Vagina (tissue), 2 donors: ENCODE data around the gene MTCL1. TPM values are rescaled to one million over a fixed set of nuclear protein-coding genes. Genes with fewer than 3 reads are reported as not detected.

Experiments used
- DNase-seq, 2 donors: peaks; one replicate each; pipeline ENCODE4 v3.0.0-alpha.2; 2017; ENCODE audit errors: extremely low spot score in 2 of 2
- H3K27ac ChIP-seq: fragments of 200-600 bp; sonication (generic); one replicate; pipeline ENCODE4 v1.5.1; 2019
- H3K27me3 ChIP-seq: fragments of 200-600 bp; sonication (generic); one replicate; pipeline ENCODE4 v1.5.1; 2019
- H3K36me3 ChIP-seq, 2 donors: fragments of 200-600 bp; sonication (generic); one replicate each; pipeline ENCODE4 v1.5.1; 2017 to 2019
- H3K4me1 ChIP-seq: fragments of 200-600 bp; sonication (generic); one replicate; pipeline ENCODE4 v1.5.1; 2019
- H3K4me3 ChIP-seq, 2 donors: fragments of 200-600 bp; sonication (generic); 1 replicate in 1 of 2; 2 replicates in 1 of 2; pipeline ENCODE4 v1.5.1; 2016 to 2019
- H3K9me3 ChIP-seq: fragments of 200-600 bp; sonication (generic); one replicate; pipeline ENCODE4 v1.5.1; 2019
- POLR2A ChIP-seq, 2 donors: fragments of 450-650 bp; IDR thresholded peaks; one replicate each; pipeline ENCODE4 v1.6.1; 2017; ENCODE audit warnings: antibody characterized with exemption in 2 of 2, mild to moderate bottlenecking in 2 of 2, moderate library complexity in 2 of 2
- POLR2AphosphoS5 ChIP-seq, 2 donors: sonication (generic); formaldehyde crosslinking; IDR thresholded peaks; one replicate each; pipeline ENCODE4 v1.9.0; 2017; ENCODE audit warnings: antibody characterized with exemption in 2 of 2, mild to moderate bottlenecking in 2 of 2, low read depth in 1 of 2; ENCODE audit not compliant: insufficient read depth in 1 of 2
- intact Hi-C: fragments of 100-400 bp; cut with DNase I; formaldehyde crosslinking; loops from one replicate; pipeline ENCODE4 v1.15.1; 2023
- total RNA-seq: library from RNA; depleted of rRNA; stranded (reverse); fragments of >200 nt; gene quantifications from one replicate; pipeline ENCODE4 v1.2.3, GENCODE V29; 2016
- TF ChIP-seq, protein P1 (sequence below), 3 experiments: fragments of 450-650 bp in 2 of 3; fragments of 200-600 bp in 1 of 3; sonication (generic) in 1 of 3; IDR thresholded peaks; one replicate each; pipeline ENCODE4 v1.5.1; 2017 to 2019; ENCODE audit warnings: antibody characterized with exemption in 3 of 3, mild to moderate bottlenecking in 2 of 3, moderate library complexity in 2 of 3

The MTCL1 gene
- total RNA-seq, 1 donor from 2014 or later, result 23.6 TPM

DNA sequence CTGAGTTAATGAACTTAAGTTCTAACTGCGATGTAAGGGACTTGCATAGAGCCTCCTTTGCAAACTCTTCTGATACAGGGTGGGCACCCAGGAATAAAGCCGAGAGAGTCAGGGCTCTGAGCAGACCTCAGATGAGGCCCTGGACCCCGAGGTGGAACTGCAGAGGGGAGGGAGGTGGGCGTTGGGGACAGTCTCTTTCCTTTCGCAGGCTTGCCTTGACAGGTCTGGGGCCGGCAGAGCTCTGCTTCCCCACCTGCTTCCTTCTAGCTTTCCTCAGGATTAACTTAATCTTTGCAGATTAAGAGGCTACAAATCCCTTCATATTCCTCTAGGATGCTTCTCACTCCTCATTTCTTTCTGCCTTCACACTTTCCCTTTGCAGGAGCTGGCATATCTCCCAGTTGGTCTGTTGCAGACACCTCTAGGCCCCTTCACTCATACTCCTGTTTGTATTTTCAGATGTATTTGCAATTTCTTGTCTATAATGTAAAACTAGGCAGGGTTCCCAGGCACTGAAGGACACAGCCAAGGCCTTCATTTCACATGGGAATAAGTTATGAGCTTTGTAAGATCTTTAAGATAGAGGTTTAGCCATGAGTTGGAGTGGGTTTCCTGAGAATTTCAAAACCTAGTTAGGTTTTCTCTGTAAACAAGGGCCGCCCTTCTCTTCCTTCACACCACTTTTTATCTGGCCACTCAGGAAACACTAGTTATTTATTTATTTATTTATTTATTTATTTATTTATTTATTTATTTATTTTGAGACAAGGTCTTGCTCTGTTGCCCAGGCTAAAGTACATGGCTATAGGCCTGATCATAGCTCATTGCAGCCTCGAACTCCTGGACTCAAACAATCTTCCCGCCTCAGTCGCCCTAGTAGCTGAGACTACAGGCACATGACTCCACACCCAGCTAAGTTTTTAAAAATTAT is 70.9 kb downstream of the MTCL1 start:
- DNase-seq, result peak in 1 of 2 donors; percentile 40

DNA sequence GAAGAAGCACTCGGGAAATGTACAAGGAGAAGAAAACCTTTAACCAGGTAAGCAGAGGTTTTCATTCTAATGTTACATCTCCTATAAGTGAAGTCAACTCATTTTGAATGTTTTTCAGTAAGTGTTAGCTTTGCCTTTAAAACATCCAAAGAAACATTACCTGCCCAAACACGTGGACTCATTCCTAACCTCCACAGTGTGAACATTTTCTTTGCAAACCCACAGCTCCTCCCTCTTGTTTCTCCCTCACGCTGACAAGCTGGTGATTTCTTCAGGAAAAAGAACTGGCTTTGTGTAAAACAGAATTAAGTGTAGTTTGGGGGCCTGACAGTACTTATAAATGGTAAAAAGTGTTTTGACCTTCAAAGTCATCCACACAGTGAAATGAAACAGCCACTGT is 72.5 kb downstream of the MTCL1 start:
- Histone ChIP-seq H3K27ac (no peak overlapping the region), H3K27me3 (no peaks in the 10 kb centered on the region), H3K4me1 (peaks cover 5% of the 10 kb centered on the region), H3K4me3 (no peak overlapping the region), H3K36me3 (no peaks in the 10 kb centered on the region), H3K9me3 (no peaks in the 10 kb centered on the region)
- no peak for DNase-seq
- no peak for TF ChIP-seq POLR2A (IDR thresholded peaks at IDR 0.05)
- TF ChIP-seq, protein P1, sequence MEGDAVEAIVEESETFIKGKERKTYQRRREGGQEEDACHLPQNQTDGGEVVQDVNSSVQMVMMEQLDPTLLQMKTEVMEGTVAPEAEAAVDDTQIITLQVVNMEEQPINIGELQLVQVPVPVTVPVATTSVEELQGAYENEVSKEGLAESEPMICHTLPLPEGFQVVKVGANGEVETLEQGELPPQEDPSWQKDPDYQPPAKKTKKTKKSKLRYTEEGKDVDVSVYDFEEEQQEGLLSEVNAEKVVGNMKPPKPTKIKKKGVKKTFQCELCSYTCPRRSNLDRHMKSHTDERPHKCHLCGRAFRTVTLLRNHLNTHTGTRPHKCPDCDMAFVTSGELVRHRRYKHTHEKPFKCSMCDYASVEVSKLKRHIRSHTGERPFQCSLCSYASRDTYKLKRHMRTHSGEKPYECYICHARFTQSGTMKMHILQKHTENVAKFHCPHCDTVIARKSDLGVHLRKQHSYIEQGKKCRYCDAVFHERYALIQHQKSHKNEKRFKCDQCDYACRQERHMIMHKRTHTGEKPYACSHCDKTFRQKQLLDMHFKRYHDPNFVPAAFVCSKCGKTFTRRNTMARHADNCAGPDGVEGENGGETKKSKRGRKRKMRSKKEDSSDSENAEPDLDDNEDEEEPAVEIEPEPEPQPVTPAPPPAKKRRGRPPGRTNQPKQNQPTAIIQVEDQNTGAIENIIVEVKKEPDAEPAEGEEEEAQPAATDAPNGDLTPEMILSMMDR (IDR thresholded peaks at IDR 0.05), result no peak
- TF ChIP-seq POLR2AphosphoS5 (IDR thresholded peaks at IDR 0.05; ENCODE audit: insufficient read depth in 1 of 2, low read depth in 1 of 2), result no peak
- intact Hi-C loops, result no loop called here

More for the DNA sequence above, 70.9 kb downstream of the MTCL1 start:
- intact Hi-C loops, result no loop called here
- H3K9me3 ChIP-seq, result no peaks in the 10 kb centered on the region
- H3K27me3 ChIP-seq, result no peaks in the 10 kb centered on the region
- H3K36me3 ChIP-seq, result no peaks in the 10 kb centered on the region
- H3K4me1 ChIP-seq, result peaks cover 5% of the 10 kb centered on the region
- TF ChIP-seq POLR2AphosphoS5 (IDR thresholded peaks at IDR 0.05; ENCODE audit: insufficient read depth in 1 of 2, low read depth in 1 of 2), result no peak
- TF ChIP-seq, protein P1 (IDR thresholded peaks at IDR 0.05), result no peak
- TF ChIP-seq POLR2A (IDR thresholded peaks at IDR 0.05), result no peak
- H3K4me3 ChIP-seq, result no peak overlapping the region
- H3K27ac ChIP-seq, result no peak overlapping the region

DNA sequence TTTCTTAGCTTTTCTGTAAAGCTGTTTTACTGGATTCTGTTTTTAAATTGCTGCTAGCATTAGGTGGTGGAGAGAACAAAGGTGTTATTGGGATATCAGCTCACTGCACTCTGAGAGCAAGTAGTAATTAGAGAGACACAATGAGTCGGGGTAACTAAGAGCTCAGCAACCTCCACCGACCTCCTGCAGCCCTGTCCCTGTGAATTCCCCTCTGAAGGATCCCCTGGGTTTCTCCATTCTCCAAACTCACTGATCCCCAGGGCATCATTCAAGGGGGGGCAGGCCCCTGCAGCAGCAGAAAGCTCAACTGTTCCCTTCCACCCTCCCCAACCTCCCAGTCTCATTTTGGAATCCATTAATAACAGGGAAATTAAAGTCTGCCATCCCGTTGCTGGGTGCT is 73.0 kb downstream of the MTCL1 start:
- DNase-seq, result peak in 1 of 2 donors; percentile 52
- peaks cover 5% of the 10 kb centered on the region for H3K4me1 ChIP-seq
- no peak overlapping the region for H3K4me3 ChIP-seq
- H3K27ac ChIP-seq, result no peak overlapping the region
- H3K36me3 ChIP-seq, result no peaks in the 10 kb centered on the region
- intact Hi-C loops, result no loop called here
- no peaks in the 10 kb centered on the region for H3K9me3 ChIP-seq
- no peak for TF ChIP-seq POLR2A (IDR thresholded peaks at IDR 0.05)
- TF ChIP-seq, protein P1 (IDR thresholded peaks at IDR 0.05), result no peak
- no peaks in the 10 kb centered on the region for H3K27me3 ChIP-seq

DNA sequence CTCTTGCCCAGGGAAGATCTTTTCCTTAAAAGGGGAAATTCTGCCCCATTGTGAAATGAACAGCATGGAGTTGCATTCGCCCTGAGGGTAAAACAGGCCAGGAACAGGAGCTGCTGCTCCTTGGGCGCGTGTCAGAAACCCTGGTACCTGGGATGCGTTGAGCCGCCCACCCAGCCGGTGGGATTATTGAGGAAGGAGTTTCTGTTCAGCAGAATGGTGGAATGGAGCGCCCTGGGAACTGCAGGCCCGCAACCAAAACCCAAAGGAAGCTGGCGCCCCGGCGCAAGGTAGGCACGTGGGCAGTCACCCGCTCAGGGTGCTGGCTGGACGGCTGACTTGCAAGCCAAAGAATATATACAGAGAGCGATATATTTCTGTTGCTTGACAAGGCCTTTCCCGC is 73.5 kb downstream of the MTCL1 start:
- TF ChIP-seq, protein P1 (IDR thresholded peaks at IDR 0.05), result no peak
- TF ChIP-seq POLR2A (IDR thresholded peaks at IDR 0.05) (no peak), POLR2AphosphoS5 (IDR thresholded peaks at IDR 0.05; ENCODE audit: insufficient read depth in 1 of 2, low read depth in 1 of 2) (no peak)
- Histone ChIP-seq H3K27ac (no peak overlapping the region), H3K27me3 (no peaks in the 10 kb centered on the region), H3K36me3 (no peaks in the 10 kb centered on the region), H3K4me1 (peaks cover 5% of the 10 kb centered on the region), H3K4me3 (no peak overlapping the region), H3K9me3 (no peaks in the 10 kb centered on the region)
- peak in 1 of 2 donors; percentile 69 for DNase-seq
- intact Hi-C loops, result no loop called here

DNA sequence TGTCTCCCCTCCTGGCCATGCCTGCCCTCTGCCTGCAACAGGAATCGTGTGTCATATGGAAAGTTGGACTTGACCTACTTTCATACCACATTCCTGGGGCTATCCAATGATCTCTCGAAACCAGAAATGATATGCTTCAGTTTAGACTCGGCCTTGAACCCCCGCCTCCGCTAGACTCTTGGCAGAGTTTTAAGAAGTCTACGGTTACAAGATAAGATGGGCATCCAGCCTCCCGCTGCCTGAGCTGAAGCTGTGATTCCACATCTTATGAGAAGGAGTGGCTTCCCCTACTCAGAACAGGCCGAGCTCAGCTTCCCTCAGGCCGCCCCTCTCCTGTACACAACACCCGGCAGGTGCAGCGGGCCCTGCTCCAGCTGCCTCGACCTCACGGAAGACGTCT is 73.9 kb downstream of the MTCL1 start:
- intact Hi-C loops, result no loop called here
- TF ChIP-seq, protein P1 (IDR thresholded peaks at IDR 0.05), result no peak
- no peak for TF ChIP-seq POLR2AphosphoS5 (IDR thresholded peaks at IDR 0.05; ENCODE audit: insufficient read depth in 1 of 2, low read depth in 1 of 2)
- Histone ChIP-seq H3K36me3 (no peaks in the 10 kb centered on the region), H3K4me3 (no peak overlapping the region), H3K4me1 (peaks cover 5% of the 10 kb centered on the region), H3K9me3 (no peaks in the 10 kb centered on the region), H3K27me3 (no peaks in the 10 kb centered on the region), H3K27ac (no peak overlapping the region)
- DNase-seq, result no peak
